IMR-90 (cell line): ENCODE results near the gene ASS1. TPM values are rescaled to one million over a fixed set of nuclear protein-coding genes. Genes with fewer than 3 reads are reported as not detected.

Source experiments
- ATAC-seq: fragments of 200-7000 bp; cut with Tn5 transposase; 2 replicates; pipeline ENCODE4 v1.9.1; 2020; ENCODE audit warnings: low read depth, mild to moderate bottlenecking, moderate library complexity
- BruUV-seq: library from RNA; stranded (reverse); fragments of 400-500 nt; replicated peaks from 2 replicates; lab custom pipeline; 2021; lab: Mats Ljungman, UMichigan
- CTCF ChIA-PET: fragments of 300-600 bp; formaldehyde crosslinking; extraction: SDS; loops from one replicate; lab custom pipeline; 2021; ENCODE audit warnings: antibody characterized with exemption; lab: Yijun Ruan, JAX
- POLR2A ChIA-PET: fragments of 300-600 bp; sonication (Branson Sonifier 250); formaldehyde crosslinking; loops from one replicate; lab custom pipeline; 2022; ENCODE audit warnings: antibody characterized with exemption; ENCODE audit not compliant: unreplicated experiment; lab: Charles Lee
- DNase-seq: peaks from one replicate; pipeline ENCODE4 v3.0.0; 2013
- H2AFZ ChIP-seq: replicated peaks from 2 replicates; pipeline ENCODE3; 2013; ENCODE audit warnings: low read length, mild to moderate bottlenecking; ENCODE audit not compliant: poor library complexity
- H2AK5ac ChIP-seq: 2 replicates; pipeline ENCODE4 v1.6.1; 2013; ENCODE audit warnings: low read depth, low read length, inconsistent platforms
- H2AK9ac ChIP-seq: replicated peaks from 2 replicates; pipeline ENCODE3; 2013; ENCODE audit warnings: mild to moderate bottlenecking, low read depth, low read length, moderate library complexity; ENCODE audit not compliant: poor library complexity
- H2BK120ac ChIP-seq: 2 replicates; pipeline ENCODE4 v1.6.1; 2013; ENCODE audit warnings: low read depth, low read length, inconsistent platforms
- H2BK15ac ChIP-seq: 3 replicates; pipeline ENCODE4 v1.6.1; 2013; ENCODE audit warnings: low read depth, low read length, inconsistent platforms
- H2BK20ac ChIP-seq: 2 replicates; pipeline ENCODE4 v1.6.1; 2013; ENCODE audit warnings: low read depth, mild to moderate bottlenecking, inconsistent platforms, low read length, moderate library complexity
- H2BK5ac ChIP-seq: 2 replicates; pipeline ENCODE4 v1.6.1; 2013; ENCODE audit warnings: mild to moderate bottlenecking, low read depth, low read length, inconsistent platforms; ENCODE audit not compliant: poor library complexity, severe bottlenecking
- H3K14ac ChIP-seq: replicated peaks from 2 replicates; pipeline ENCODE4 v1.6.1; 2013; ENCODE audit warnings: low read depth, low read length, inconsistent platforms
- H3K18ac ChIP-seq: 2 replicates; pipeline ENCODE4 v1.6.1; 2013; ENCODE audit warnings: low read depth, low read length, control low read depth
- H3K23ac ChIP-seq: 2 replicates; pipeline ENCODE4 v1.6.1; 2013; ENCODE audit warnings: low read depth, low read length, inconsistent platforms
- H3K27ac ChIP-seq: 2 replicates; pipeline ENCODE4 v1.5.1; 2013; ENCODE audit warnings: mild to moderate bottlenecking, control low read depth, low read length; ENCODE audit not compliant: insufficient read depth
- H3K27me3 ChIP-seq: 2 replicates; pipeline ENCODE4 v1.6.1; 2013; ENCODE audit warnings: low read length; ENCODE audit not compliant: control insufficient read depth, insufficient read depth
- H3K36me3 ChIP-seq: 2 replicates; pipeline ENCODE4 v1.6.1; 2013; ENCODE audit warnings: low read length, mixed read lengths; ENCODE audit not compliant: control insufficient read depth, insufficient read depth
- H3K4ac ChIP-seq: 2 replicates; pipeline ENCODE4 v1.6.1; 2013; ENCODE audit warnings: low read depth, low read length, inconsistent platforms
- H3K4me1 ChIP-seq: 2 replicates; pipeline ENCODE4 v1.6.1; 2013; ENCODE audit warnings: low read length, mixed read lengths; ENCODE audit not compliant: control insufficient read depth, insufficient read depth
- H3K4me2 ChIP-seq: 2 replicates; pipeline ENCODE4 v1.6.1; 2013; ENCODE audit warnings: low read depth, mild to moderate bottlenecking, control low read depth, low read length, moderate library complexity
- H3K4me3 ChIP-seq: 2 replicates; pipeline ENCODE4 v1.5.1; 2013; ENCODE audit warnings: low read depth, mild to moderate bottlenecking, control low read depth, low read length, moderate library complexity; ENCODE audit not compliant: insufficient read depth
- H3K56ac ChIP-seq: 2 replicates; pipeline ENCODE4 v1.6.1; 2013; ENCODE audit warnings: low read length, inconsistent platforms; ENCODE audit not compliant: insufficient read depth; ENCODE audit errors: extremely low read depth
- H3K79me1 ChIP-seq, 2 experiments: 2 replicates each; pipeline ENCODE4 v1.6.1; 2013; ENCODE audit warnings: low read length in 2 of 2, inconsistent platforms in 1 of 2, low read depth in 1 of 2
- H3K9ac ChIP-seq: 2 replicates; pipeline ENCODE4 v1.6.1; 2013; ENCODE audit warnings: low read depth, low read length, control low read depth
- H3K9me1 ChIP-seq: 2 replicates; pipeline ENCODE4 v1.6.1; 2013; ENCODE audit warnings: low read length, inconsistent platforms; ENCODE audit not compliant: insufficient read depth
- H3K9me3 ChIP-seq: 2 replicates; pipeline ENCODE4 v1.6.1; 2013; ENCODE audit warnings: low read length; ENCODE audit not compliant: control insufficient read depth, insufficient read depth
- H4K20me1 ChIP-seq: 2 replicates; pipeline ENCODE4 v1.6.1; 2013; ENCODE audit warnings: low read length, inconsistent platforms; ENCODE audit not compliant: insufficient read depth
- H4K5ac ChIP-seq: 2 replicates; pipeline ENCODE4 v1.6.1; 2013; ENCODE audit warnings: mild to moderate bottlenecking, low read depth, low read length, control low read depth
- H4K8ac ChIP-seq, 2 experiments: 2 replicates each; pipeline ENCODE4 v1.6.1; 2013; ENCODE audit warnings: low read depth in 2 of 2, low read length in 2 of 2, control low read depth in 1 of 2, inconsistent platforms in 1 of 2
- H4K91ac ChIP-seq: 2 replicates; pipeline ENCODE4 v1.6.1; 2013; ENCODE audit warnings: low read depth, low read length, inconsistent platforms; ENCODE audit not compliant: insufficient read depth
- BHLHE40 ChIP-seq: fragments of 150-350 bp; IDR thresholded peaks from 2 replicates; pipeline ENCODE4 v1.6.1; 2016; ENCODE audit warnings: mild to moderate bottlenecking, low read depth, low read length
- CEBPB ChIP-seq: IDR thresholded peaks from 2 replicates; pipeline ENCODE4 v1.6.1; 2012; ENCODE audit warnings: low read depth, low read length, improper control_type of control experiment
- CHD1 ChIP-seq: IDR thresholded peaks from 2 replicates; pipeline ENCODE4 v1.6.1; 2012; ENCODE audit warnings: low read depth, low read length, improper control_type of control experiment
- MXI1 ChIP-seq: IDR thresholded peaks from 2 replicates; pipeline ENCODE4 v1.6.1; 2012; ENCODE audit warnings: low read depth, mild to moderate bottlenecking, low read length, moderate library complexity, borderline replicate concordance
- NFE2L2 ChIP-seq: fragments of 150-350 bp; IDR thresholded peaks from 2 replicates; pipeline ENCODE4 v1.6.1; 2016; ENCODE audit warnings: low read depth, mild to moderate bottlenecking, low read length
- POLR2A ChIP-seq: IDR thresholded peaks from 2 replicates; pipeline ENCODE4 v1.6.1; 2012; ENCODE audit warnings: mild to moderate bottlenecking, low read depth, low read length
- RAD21 ChIP-seq: IDR thresholded peaks from 2 replicates; pipeline ENCODE4 v1.6.1; 2012; ENCODE audit warnings: low read length, improper control_type of control experiment
- RCOR1 ChIP-seq: IDR thresholded peaks from 2 replicates; pipeline ENCODE4 v1.6.1; 2012; ENCODE audit warnings: mild to moderate bottlenecking, low read length, improper control_type of control experiment; ENCODE audit not compliant: insufficient replicate concordance
- SMC3 ChIP-seq: fragments of 150-350 bp; IDR thresholded peaks from 2 replicates; pipeline ENCODE4 v1.6.1; 2016; ENCODE audit warnings: low read depth, mild to moderate bottlenecking, antibody characterized with exemption, low read length, moderate library complexity
- WGBS, 2 experiments: methylation state at CpG; one replicate each; pipeline versions ENCODE4 v1.1.5 to v1.1.7; 2013; ENCODE audit warnings: missing lambda C conversion rate in 2 of 2; ENCODE audit not compliant: insufficient read length in 1 of 2; ENCODE audit errors: extremely low coverage in 2 of 2; 5-methylcytosine and 5-hydroxymethylcytosine counted together
- dilution Hi-C: fragments of 300-500 bp; cut with HindIII; formaldehyde crosslinking; loops from one replicate; pipeline ENCODE4 v1.14.3; 2018; ENCODE audit warnings: low sequenced_read_pairs; ENCODE audit not compliant: unreplicated experiment
- in situ Hi-C: fragments of 300-500 bp; cut with MboI; formaldehyde crosslinking; loops from 3 replicates; pipeline ENCODE4 v1.14.3; 2019; ENCODE audit warnings: low sequenced_read_pairs, inconsistent platforms, mixed read lengths
- intact Hi-C: fragments of 100-400 bp; cut with micrococcal nuclease; formaldehyde crosslinking; loops from 2 replicates; pipeline ENCODE4 v1.10.0; 2022
- polyA plus RNA-seq, 3 experiments: library from polyadenylated mRNA; depleted of rRNA; stranded (reverse); fragments of >200 nt; gene quantifications; 2 replicates each; pipeline ENCODE4 v1.2.3, GENCODE V29; 2012; ENCODE audit warnings: low replicate concordance in 1 of 3
- total RNA-seq: library from RNA; depleted of rRNA; stranded (reverse); fragments of >200 nt; gene quantifications from 2 replicates; pipeline ENCODE4 v1.2.3, GENCODE V29; 2012
- TF ChIP-seq, protein P1 (sequence below): fragments of 150-350 bp; IDR thresholded peaks from 2 replicates; pipeline ENCODE4 v1.6.1; 2016; ENCODE audit warnings: low read depth, mild to moderate bottlenecking, low read length, moderate library complexity, borderline replicate concordance
- TF ChIP-seq, protein P2 (sequence below): conservative IDR thresholded peaks from 2 replicates; pipeline ENCODE4 v1.5.1; 2012; ENCODE audit warnings: mild to moderate bottlenecking, low read depth, low read length, improper control_type of control experiment
- TF ChIP-seq, protein P3 (sequence below): fragments of 150-350 bp; IDR thresholded peaks from 2 replicates; pipeline ENCODE4 v1.6.1; 2017; ENCODE audit warnings: mild to moderate bottlenecking, antibody characterized with exemption, low read length, low read depth

Gene ASS1
- total and polyA plus RNA-seq, 2 of the 4 experiments (the other 2 are of a cell fraction), result 39.6 to 41.9 TPM

DNA sequence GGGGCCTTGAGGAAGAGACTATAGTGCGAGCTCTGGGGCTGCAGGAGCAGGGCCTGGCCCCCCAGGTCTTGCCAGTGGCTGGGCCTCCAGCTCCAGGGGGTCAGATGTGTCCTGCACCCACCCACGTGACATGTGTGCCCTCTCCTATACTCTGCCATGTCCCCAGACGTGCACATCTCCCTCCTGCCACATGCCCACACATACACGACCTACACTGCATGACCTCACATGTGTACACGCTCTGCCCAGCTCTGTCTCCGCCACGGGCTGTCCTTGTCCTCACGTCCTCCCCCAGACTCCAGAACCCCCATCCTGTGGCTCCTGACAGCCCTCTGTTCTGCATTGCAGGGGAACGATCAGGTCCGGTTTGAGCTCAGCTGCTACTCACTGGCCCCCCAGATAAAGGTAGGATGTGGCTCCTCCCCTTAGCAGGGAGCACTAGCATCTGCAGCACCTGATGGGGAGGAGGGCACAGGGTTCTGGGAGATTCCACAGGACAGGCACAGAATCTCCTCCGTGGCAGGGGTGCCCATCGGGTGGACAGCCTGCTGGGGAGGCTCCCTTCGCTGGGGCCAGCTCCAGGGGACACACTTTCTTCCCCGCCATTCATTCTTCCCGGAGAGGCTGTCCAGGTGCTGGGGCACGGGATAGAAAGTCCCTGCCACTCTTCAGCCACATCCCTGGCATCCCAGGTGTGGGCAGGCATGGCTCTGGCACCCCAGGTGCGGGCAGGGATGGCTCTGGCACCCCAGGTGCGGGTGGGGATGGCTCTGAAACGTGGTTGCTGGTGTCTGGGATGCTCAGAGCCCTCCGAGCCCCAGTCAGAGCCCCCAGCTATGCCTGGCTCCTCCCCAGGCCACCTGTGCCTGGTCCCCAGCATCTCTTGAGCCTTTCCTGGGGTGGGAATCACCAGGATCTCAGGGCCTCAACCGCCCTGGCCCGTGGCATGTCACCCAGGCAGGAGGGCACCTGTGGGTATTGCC lies 19.3 kb downstream of the ASS1 start:
- no peak overlapping the region for H4K91ac ChIP-seq
- no peak for DNase-seq
- H4K20me1 ChIP-seq, result peaks cover 8% of the 10 kb centered on the region
- no peak overlapping the region for H4K8ac ChIP-seq
- no peak overlapping the region for H2AK5ac ChIP-seq
- no TSS peak for BruUV-seq
- no peak overlapping the region for H3K4me2 ChIP-seq
- 58% methylated on average over 6 of the region's 22 CpGs; no CpG with 5 or more reads in 1 of the 2 experiments for WGBS, 2 experiments
- no peak overlapping the region for H2BK120ac ChIP-seq
- H2BK15ac ChIP-seq, result no peak overlapping the region
- POLR2A ChIA-PET, result no interaction called here
- H3K4me3 ChIP-seq, result no peak overlapping the region
- no peaks in the 10 kb centered on the region for H3K36me3 ChIP-seq
- no peak overlapping the region for H3K23ac ChIP-seq
- H2BK5ac ChIP-seq, result no peak overlapping the region
- peaks cover 28% of the 10 kb centered on the region for H3K27me3 ChIP-seq
- no peak overlapping the region for H3K18ac ChIP-seq
- no peak overlapping the region for H4K5ac ChIP-seq
- TF ChIP-seq POLR2A, result no peak
- no peak for TF ChIP-seq RCOR1
- TF ChIP-seq, protein P1, sequence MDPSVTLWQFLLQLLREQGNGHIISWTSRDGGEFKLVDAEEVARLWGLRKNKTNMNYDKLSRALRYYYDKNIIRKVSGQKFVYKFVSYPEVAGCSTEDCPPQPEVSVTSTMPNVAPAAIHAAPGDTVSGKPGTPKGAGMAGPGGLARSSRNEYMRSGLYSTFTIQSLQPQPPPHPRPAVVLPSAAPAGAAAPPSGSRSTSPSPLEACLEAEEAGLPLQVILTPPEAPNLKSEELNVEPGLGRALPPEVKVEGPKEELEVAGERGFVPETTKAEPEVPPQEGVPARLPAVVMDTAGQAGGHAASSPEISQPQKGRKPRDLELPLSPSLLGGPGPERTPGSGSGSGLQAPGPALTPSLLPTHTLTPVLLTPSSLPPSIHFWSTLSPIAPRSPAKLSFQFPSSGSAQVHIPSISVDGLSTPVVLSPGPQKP, result no peak
- no peak for TF ChIP-seq NFE2L2
- TF ChIP-seq, protein P2, sequence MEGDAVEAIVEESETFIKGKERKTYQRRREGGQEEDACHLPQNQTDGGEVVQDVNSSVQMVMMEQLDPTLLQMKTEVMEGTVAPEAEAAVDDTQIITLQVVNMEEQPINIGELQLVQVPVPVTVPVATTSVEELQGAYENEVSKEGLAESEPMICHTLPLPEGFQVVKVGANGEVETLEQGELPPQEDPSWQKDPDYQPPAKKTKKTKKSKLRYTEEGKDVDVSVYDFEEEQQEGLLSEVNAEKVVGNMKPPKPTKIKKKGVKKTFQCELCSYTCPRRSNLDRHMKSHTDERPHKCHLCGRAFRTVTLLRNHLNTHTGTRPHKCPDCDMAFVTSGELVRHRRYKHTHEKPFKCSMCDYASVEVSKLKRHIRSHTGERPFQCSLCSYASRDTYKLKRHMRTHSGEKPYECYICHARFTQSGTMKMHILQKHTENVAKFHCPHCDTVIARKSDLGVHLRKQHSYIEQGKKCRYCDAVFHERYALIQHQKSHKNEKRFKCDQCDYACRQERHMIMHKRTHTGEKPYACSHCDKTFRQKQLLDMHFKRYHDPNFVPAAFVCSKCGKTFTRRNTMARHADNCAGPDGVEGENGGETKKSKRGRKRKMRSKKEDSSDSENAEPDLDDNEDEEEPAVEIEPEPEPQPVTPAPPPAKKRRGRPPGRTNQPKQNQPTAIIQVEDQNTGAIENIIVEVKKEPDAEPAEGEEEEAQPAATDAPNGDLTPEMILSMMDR, result no peak
- no peak for TF ChIP-seq BHLHE40
- TF ChIP-seq CEBPB, result no peak
- no peak for TF ChIP-seq RAD21
- TF ChIP-seq MXI1, result no peak
- no peak for TF ChIP-seq CHD1
- TF ChIP-seq, protein P3, sequence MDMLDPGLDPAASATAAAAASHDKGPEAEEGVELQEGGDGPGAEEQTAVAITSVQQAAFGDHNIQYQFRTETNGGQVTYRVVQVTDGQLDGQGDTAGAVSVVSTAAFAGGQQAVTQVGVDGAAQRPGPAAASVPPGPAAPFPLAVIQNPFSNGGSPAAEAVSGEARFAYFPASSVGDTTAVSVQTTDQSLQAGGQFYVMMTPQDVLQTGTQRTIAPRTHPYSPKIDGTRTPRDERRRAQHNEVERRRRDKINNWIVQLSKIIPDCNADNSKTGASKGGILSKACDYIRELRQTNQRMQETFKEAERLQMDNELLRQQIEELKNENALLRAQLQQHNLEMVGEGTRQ, result no peak
- no peak for TF ChIP-seq SMC3
- no peaks in the 10 kb centered on the region for H3K79me1 ChIP-seq
- no peak overlapping the region for H3K56ac ChIP-seq
- H3K9me1 ChIP-seq, result no peaks in the 10 kb centered on the region
- no peak overlapping the region for H3K9ac ChIP-seq
- no peak overlapping the region for H3K4ac ChIP-seq
- peak overlapping the region; percentile 65 for H2AK9ac ChIP-seq
- H3K27ac ChIP-seq, result no peak overlapping the region
- H3K14ac ChIP-seq, result no peak overlapping the region
- CTCF ChIA-PET, result interaction anchor here (1.3 kb wide), 1 partner anchor 220 kb away, joined by 3 read pairs; no protein-coding TSS in a partner anchor
- no peak for ATAC-seq
- H2BK20ac ChIP-seq, result no peak overlapping the region
- H3K4me1 ChIP-seq, result no peaks in the 10 kb centered on the region
- peak overlapping the region; percentile 43 for H2AFZ ChIP-seq
- dilution Hi-C loops, result no loop called here
- in situ Hi-C loops, result no loop called here
- intact Hi-C loops, result no loop called here
- no peaks in the 10 kb centered on the region for H3K9me3 ChIP-seq
